HG03521 (cell line): ENCODE results near the gene SPECC1.
"Not testable (repeated sequence)": the region's sequence is repeated elsewhere in the genome, so short reads cannot be mapped to it uniquely, and the experiment has no call there.

Experiments
- ATAC-seq: cut with Tn5 transposase; IDR thresholded peaks from one replicate; pipeline ENCODE4 v1.9.1; 2021; ENCODE audit warnings: mild to moderate bottlenecking, moderate library complexity; ENCODE audit not compliant: unreplicated experiment

Gene SPECC1

DNA sequence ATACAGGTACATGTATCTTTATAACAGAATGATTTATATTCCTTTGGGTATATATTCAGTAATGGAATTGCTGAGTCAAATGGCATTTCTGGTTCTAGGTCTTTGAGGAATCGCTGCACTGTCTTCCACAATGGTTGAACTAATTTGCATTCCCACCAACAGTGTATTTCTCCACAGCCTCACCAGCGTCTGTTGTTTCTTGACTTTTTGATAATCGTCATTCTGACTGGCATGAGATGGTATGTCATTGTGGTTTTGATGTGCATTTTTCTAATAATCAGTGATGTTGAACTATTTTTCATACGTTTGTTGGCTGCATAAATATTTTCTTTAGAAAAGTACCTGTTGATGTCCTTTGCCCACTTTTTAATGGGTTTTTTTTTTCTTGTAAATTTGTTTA is 156.4 kb downstream of the SPECC1 start:
- ATAC-seq, result not testable (repeated sequence)

GRCh38 chr17:20170085-20170484 is 160.9 kb downstream of the SPECC1 start:
- no peak for ATAC-seq

- no peak for ATAC-seq
Measured at GRCh38 chr17:20171741-20172365, 162.7 kb downstream of the SPECC1 start.

DNA sequence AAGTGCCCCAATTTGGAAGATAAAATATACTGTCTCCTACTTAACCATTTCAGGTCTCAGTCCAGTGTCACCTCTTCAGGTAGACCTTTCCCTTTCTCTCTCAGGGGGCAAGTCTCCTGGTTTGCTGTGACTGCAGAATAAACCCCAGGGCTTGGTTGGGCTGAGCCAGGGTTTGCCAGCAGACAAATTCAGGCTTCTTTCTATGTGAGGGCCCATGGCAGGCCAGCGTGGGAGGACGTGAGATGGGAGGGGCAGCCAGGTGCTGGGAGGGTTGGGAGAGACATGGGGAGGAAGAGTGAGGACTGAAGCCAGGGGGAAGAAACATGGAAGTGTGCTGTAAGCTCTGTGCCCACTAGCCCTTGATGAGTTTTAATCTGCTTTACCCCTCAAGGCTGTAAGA is 163.2 kb downstream of the SPECC1 start:
- no peak for ATAC-seq

- no peak for ATAC-seq
Measured at GRCh38 chr17:20173091-20173490, 163.9 kb downstream of the SPECC1 start.

GRCh38 chr17:20174588-20175265 is 165.6 kb downstream of the SPECC1 start:
- no peak for ATAC-seq

DNA sequence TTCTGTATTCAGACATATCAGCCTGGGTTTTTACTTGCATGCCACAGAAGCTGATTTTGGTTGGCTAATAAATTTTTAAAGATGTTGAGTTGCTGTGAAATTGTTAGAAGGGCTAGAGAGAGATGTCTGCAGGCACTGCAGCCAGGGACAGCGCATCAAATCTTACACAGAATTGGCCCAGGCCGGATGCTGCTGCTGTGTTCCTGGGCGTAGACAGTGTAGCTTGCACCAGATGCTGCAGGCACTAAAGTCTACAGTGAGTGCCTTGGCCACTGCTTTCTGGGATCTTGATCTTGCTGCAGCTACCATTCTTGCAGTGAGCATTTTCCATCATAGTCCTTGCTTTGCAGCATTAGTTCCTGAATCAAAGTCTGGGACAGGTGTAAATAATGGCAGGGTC is 169.9 kb downstream of the SPECC1 start:
- ATAC-seq, result no peak

DNA sequence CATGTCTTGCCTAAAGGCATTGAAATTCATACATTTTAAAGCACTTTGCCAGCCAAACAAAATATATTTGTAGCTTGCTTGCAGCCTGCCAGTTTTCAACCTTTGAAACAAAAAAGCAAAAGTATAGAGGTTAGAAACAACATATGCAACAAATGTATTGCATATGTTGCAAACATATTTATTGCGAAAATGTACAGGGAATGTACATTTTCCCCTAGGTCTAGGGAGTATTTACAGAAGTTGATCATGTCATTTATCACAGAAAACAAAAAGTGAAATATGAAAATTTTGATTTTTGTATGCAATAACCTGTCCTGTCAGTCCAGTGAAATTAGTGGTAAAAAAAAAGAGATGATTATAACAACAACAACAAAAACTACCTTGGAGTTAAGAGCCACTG is 171.5 kb downstream of the SPECC1 start:
- ATAC-seq, result no peak

- ATAC-seq, result no peak
Measured at GRCh38 chr17:20184181-20184580, 175.0 kb downstream of the SPECC1 start.

DNA sequence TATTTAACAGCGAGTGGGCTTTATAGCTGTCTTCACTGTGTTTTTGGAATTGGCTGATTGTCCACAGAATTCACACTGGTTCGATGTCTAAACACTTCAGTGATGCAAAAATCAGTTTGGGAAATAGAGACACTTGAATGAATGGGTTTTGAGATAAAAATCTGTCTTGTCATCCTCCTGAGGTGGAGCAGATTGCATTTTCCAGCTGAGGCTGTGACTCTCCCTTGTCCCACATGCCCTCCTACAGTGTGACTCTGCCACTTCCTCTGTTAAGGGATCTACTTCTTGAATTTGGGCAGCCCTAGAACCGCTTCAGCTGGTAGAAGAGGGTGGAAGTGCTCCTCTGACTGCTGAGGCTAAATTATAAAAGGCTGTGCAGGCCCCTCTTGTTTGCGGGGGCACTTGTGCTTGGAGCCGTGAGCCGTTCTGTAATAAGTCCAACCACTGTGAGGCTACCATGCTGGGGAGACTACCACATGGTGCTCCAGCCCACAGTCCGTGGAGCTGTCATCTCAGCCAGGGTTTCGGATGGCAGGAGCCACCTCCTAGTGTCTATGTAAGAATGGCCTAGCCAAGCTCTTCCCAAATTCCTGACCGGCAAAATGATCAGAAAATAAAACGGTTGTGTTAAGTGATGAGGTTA is 175.9 kb downstream of the SPECC1 start:
- ATAC-seq, result no peak

DNA sequence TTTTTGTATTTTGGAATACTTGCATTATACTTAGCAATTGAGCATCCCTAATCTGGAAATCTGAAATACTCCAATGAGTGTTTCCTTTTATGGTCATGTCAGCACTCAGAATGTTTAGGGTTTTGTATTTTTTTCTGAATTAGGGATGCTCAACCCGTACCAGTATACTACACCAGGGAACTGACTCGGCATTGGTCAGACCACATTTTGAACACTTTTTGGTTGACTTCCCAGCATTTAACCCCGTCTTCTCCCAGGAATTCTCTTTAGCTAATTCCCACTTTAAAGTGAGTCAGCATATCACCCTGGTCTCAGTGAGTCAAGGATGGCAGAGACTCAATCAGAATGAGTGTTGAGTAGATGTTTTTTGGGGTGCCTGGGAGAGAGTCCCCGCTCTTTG is 177.9 kb downstream of the SPECC1 start:
- ATAC-seq, result no peak

DNA sequence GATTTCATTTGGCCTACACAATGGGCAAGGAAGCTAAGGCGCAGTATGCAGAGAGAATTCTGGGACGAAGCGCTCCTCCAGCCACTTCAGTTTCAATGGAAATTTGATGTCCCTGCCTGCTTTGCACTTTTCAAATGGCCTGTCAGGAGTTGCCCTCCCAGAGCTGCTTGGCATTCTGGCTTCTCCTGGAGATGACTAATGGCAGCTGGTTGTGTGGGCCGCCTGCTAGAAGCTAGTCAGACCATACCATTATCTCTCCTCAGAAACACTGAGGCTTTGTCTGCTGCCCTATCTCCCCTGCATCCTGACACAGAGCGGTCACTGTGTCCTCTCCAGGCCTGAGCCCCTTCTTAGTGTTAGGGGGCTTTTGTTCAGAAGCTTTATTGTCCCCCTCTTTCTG is 180.1 kb downstream of the SPECC1 start:
- ATAC-seq, result no peak

DNA sequence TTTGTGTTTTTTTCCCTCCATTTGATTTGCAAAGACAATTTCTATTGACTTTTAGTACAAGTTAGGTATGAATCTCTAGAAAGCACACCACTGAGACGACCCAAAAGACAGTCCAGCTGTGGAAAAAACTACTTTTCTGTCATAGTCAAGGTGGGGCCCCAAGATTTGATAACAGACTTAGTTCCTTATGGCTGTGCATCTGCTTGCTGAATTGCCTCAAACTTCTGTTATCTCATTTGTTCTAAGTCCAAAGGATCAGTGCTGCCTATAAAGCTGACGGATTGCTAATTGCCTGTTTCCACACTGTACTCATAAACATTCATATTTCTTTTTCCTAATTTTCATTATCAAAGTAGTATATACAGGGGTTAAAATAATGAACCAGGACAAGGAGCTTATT is 180.8 kb downstream of the SPECC1 start:
- ATAC-seq, result no peak

DNA sequence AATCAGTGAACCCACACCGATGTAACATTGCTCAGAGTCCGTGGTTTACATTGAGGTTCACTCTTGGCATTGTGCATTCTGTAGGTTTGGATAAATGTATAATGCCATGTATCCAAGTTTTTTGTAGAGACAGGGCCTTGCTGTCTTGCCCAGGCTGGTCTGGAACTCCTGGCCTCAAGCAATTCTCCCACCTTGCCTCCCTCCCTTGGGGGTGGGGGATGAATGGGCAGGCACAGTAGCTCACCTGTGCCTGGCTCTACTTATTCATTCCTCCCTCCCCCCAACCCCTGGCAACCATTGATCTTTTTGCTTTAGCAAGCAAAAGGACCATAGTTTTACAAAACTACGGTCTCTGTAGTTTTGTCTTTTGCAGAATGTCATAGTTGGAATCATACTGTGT is 181.4 kb downstream of the SPECC1 start:
- ATAC-seq, result no peak

GRCh38 chr17:20191056-20191455 is 181.9 kb downstream of the SPECC1 start:
- no peak for ATAC-seq

- not testable (repeated sequence) for ATAC-seq
Measured at GRCh38 chr17:20196286-20196685, 187.1 kb downstream of the SPECC1 start.

GRCh38 chr17:20197272-20197926 is 188.2 kb downstream of the SPECC1 start:
- no peak for ATAC-seq

- no peak for ATAC-seq
Measured at GRCh38 chr17:20200016-20200795, 191.0 kb downstream of the SPECC1 start.

GRCh38 chr17:20200865-20201458 is 191.8 kb downstream of the SPECC1 start:
- no peak for ATAC-seq

- ATAC-seq, result no peak
Measured at GRCh38 chr17:20202141-20202621, 193.0 kb downstream of the SPECC1 start.
